GM21526 (cell line): ENCODE measurements around the gene NFILZ.

Source experiments
- ATAC-seq: cut with Tn5 transposase; IDR thresholded peaks from one replicate; pipeline ENCODE4 v1.9.1; 2021; ENCODE audit warnings: moderate library complexity; ENCODE audit not compliant: unreplicated experiment, low FRiP score

Gene NFILZ

DNA sequence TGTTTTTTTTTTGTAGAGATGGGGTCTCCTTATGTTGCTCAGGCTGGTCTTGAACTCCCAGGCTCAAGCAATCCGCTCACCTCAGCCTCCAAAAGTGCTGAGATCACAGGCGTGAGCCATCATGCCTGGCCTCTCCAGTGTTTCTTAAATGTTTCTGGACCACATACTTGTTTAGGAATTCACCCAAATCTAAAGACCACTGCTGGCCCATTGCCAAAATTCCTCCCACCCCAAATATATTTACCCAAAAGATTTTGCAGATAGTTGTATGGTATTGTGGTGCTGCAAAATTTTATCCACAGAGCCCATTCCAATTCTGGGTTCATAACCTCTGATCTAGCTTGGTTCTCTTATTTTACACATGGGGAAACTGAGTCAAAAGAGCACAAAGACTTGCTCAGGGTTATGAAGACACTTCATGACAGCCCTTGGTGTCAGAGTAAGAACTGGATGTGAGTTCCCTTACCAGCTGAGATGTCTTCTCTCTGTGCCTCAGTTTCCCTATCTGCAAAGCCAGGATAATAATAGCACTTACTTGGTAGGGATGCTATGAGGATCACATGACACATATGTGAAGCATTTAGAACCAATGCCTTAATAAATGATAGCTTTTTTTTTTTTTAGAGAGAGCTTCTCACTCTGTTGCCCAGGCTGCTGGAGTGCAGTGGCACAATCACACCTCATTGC, 10.9 kb downstream of the NFILZ start:
- ATAC-seq = no peak

- no peak for ATAC-seq
Measured at GRCh38 chr19:8641908-8642547, 11.6 kb downstream of the NFILZ start.

GRCh38 chr19:8642561-8642960, 12.1 kb downstream of the NFILZ start:
- no peak for ATAC-seq

GRCh38 chr19:8643860-8644653, 13.6 kb downstream of the NFILZ start:
- ATAC-seq = no peak

DNA sequence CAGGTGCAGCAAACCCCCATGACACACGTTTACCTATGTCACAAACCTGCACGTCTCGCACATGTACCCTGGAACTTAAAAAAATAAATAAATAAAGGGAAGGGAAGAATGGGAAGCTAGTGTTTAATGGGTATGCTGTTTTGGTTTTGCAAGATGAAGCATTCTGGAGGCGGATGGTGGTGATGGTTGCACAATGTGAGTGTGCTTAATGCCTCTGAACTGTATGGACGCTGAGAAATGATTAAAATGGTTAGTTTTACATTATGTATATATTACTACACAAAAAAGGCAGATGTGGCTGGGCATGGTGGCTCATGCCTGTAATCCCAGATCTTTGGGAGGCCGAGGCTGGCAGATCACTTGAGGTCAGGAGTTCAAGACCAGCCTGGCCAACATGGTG, 17.8 kb downstream of the NFILZ start:
- ATAC-seq = no peak

DNA sequence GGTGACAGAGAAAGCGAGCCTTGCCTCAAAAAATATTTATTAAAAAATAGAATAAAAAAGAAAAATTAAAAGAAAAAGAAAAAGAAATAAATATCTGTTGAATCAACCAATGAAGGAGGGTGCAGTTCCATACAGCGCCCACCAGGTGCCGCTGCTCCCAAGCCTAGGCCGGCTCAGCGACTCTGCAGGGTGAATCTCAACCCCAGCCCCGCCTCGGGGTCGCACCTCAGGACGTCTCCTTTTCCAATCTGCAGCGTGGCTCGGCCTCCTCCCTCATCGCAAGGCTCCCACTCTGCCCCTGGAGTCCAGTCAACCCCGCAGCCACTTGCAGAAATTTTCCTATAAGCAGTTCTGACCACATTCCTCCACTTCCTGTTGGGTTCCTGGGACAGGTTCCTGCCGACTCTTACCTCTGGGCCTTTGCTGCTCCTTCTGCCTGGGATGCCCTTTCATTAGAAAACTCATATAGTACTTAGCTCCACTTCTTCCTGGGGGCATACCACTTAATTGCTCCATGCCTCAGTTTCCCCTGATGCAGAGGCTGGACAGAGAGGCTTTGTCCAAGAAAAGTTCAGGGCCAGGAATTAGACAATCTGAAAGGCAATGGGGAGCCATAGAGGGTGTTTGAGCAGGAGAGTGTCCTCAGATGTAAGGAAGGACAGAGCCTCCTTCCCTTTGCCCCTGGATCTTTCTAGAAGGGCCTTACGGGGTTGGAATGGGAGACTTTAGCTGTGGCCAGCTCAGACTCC, 24.3 kb downstream of the NFILZ start:
- no peak for ATAC-seq

- no peak for ATAC-seq
Measured at GRCh38 chr19:8655340-8655709, 24.9 kb downstream of the NFILZ start.

GRCh38 chr19:8657869-8658268, 27.4 kb downstream of the NFILZ start:
- no peak for ATAC-seq

- no peak for ATAC-seq
Measured at GRCh38 chr19:8659905-8660304, 29.5 kb downstream of the NFILZ start.

DNA sequence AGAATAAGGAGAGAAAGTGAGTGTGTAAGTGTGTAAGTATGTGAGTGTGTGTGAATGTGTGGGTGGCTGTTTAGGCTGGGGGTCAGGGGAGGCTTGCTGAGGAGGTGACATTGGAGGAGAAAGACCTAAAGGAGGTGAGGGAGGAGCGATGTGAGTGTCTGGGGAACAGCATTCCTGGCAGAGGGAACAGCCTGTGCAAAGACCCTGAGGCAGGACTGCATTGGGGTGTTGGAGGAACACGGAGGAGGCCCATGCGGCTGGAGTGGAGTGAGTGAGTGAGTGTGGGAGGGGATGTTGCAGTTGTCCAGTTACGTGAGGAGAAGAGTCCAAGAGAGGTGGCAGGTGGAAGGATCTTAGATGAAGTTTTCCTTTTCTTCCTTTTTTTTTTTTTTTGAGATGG, 31.8 kb downstream of the NFILZ start:
- no peak for ATAC-seq

DNA sequence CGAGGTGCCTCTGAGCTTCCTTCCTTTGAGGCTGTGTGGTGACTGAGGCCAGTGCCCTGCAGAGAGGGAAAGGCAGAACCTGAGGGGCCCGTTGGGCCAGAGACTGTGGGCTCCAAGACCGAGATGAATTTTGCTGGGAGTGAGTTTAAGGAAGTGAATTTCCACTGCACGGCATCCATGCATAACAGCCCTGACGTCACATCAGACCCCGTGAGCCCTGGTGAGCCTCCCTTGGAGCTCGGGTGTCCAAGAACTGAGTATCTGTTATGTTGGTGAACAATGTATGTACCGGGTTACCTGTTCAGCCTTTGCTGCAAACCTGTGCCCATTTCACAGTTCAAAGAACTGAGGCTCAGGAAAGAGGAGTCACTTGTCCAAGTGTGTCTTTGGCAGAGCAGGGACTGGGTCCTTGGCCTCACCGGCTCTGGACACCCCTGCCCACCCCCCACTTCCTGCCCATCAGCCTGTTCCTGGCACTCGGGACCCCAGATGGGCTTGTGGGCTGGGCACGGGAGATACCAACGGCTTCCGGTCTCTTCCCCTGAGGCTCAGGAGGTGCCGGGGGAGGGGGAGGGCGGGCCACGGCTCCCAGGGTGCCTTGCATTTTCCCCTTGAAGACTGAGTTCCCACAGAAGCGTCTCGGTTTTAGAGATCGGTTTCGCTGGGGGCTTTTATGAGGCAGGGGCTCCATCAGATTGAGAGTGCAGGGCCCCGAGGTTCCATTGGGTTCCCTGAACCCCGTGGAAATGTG, 33.7 kb downstream of the NFILZ start:
- ATAC-seq = no peak

DNA sequence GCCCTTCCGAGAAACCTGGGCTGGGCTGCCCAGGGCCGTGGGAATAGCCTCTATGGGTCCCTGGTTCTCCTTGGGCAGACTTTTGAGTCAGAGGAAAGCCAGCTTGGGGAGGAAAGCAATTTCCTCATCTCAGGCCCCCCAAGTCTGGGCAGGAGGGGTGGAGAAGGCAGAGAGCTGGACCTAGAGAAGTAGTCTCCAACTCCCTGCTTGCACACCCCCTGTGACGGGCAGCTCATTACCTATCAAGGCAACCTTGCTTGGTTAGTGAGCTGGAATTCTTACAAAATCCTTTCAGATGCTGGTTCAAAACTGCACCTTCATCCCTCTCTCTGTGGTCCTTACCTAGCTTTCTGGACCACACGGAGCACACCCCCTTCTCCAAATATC, 34.2 kb downstream of the NFILZ start:
- no peak for ATAC-seq

- ATAC-seq = no peak
Measured at GRCh38 chr19:8665468-8666213, 35.2 kb downstream of the NFILZ start.

DNA sequence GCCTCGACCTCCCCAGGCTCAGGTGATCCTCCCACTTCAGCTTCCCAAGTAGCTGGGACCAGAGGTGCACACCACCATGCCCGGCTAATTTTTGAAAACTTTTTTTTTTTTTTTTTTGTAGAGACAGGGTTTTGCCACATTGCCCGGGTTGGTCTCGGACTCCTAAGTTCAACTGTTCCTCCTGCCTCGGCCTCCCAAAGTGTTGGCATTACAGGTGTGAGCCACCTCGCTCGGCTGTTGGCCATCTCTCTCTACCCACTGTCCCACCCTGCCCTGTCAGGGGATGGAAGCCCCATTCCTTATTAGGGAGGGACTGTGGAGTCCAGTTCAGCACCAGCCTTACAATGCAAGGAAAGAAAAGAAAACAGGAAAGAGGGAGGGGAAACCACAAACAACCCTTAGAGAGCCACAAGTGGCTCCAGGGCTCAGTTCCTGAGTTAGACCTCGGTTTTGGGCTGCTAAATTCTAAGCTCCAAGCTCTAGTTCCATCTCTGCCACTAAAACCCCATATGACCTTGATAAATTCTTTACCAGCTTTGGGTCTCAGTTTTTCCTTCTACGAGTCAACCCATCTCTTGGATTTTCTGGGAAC, 36.5 kb downstream of the NFILZ start:
- no peak for ATAC-seq

GRCh38 chr19:8673276-8673891, 43.0 kb downstream of the NFILZ start:
- ATAC-seq = no peak

GRCh38 chr19:8675066-8675465, 44.6 kb downstream of the NFILZ start:
- ATAC-seq = no peak

- ATAC-seq = no peak
Measured at GRCh38 chr19:8678244-8678807, 47.9 kb downstream of the NFILZ start.
